Stimulated activated memory B cell treated with anti-CD40 and anti-IgM and Interleukin-4, amounts not matched to agents 10 μg/mL and 1 μg/mL and 100 μg/mL, for 72 hours (primary cell): ENCODE data around the gene SHANK2.

ENCODE experiments used
- ATAC-seq: fragments of 150-1000 bp; cut with Tn5 transposase; 2 replicates; pipeline ENCODE4 v1.10.0; 2021
- H3K27ac Mint-ChIP-seq: one replicate; pipeline ENCODE4 v1.8.0; 2022; ENCODE audit warnings: mild to moderate bottlenecking, mixed read lengths
- H3K27me3 Mint-ChIP-seq: one replicate; pipeline ENCODE4 v1.8.0; 2022; ENCODE audit warnings: mixed read lengths
- H3K36me3 Mint-ChIP-seq: one replicate; pipeline ENCODE4 v1.8.0; 2022; ENCODE audit warnings: mixed read lengths
- H3K4me1 Mint-ChIP-seq: one replicate; pipeline ENCODE4 v1.8.0; 2022; ENCODE audit warnings: mixed read lengths
- H3K4me3 Mint-ChIP-seq: one replicate; pipeline ENCODE4 v1.8.0; 2022; ENCODE audit warnings: mild to moderate bottlenecking, moderate library complexity, mixed read lengths
- H3K9me3 Mint-ChIP-seq: one replicate; pipeline ENCODE4 v1.8.0; 2022; ENCODE audit warnings: mixed read lengths

SHANK2 gene

GRCh38 chr11:71252269-71252769, at the start of gene SHANK2:
TSS of gene SHANK2 (minus strand) at chr11:71252577. CDS start at chr11:71147326, 105,251 bp downstream.
- Mint-ChIP-seq H3K4me3 (peak within 1 kb of the TSS; percentile 78), H3K27me3 (peaks cover 70% of the 10 kb centered on the region)

GRCh38 chr11:71301858-71302533, 49.6 kb upstream of the SHANK2 start:
- ATAC-seq = no peak
- Mint-ChIP-seq H3K27ac (no peak overlapping the region), H3K9me3 (no peaks in the 10 kb centered on the region), H3K27me3 (peaks cover 60% of the 10 kb centered on the region), H3K4me1 (no peaks in the 10 kb centered on the region), H3K4me3 (no peak overlapping the region), H3K36me3 (no peaks in the 10 kb centered on the region)

More at GRCh38 chr11:71252269-71252769, at the start of gene SHANK2:
- H3K9me3 Mint-ChIP-seq = peaks cover under 1% of the 10 kb centered on the region
- H3K36me3 Mint-ChIP-seq = peaks cover 2% of the 10 kb centered on the region
- H3K27ac Mint-ChIP-seq = no peak within 1 kb of the TSS
- peak; percentile 40 for ATAC-seq
- peaks cover 19% of the 10 kb centered on the region for H3K4me1 Mint-ChIP-seq

- no peaks in the 10 kb centered on the region for H3K36me3 Mint-ChIP-seq
- no peak for ATAC-seq
- H3K4me3 Mint-ChIP-seq = no peak overlapping the region
- no peaks in the 10 kb centered on the region for H3K4me1 Mint-ChIP-seq
- H3K27me3 Mint-ChIP-seq = peaks cover 67% of the 10 kb centered on the region
- no peaks in the 10 kb centered on the region for H3K9me3 Mint-ChIP-seq
- H3K27ac Mint-ChIP-seq = no peak overlapping the region
These were observed 48.9 kb upstream of the SHANK2 start for GRCh38 chr11:71301046-71301857.

GRCh38 chr11:71300187-71300586, 47.8 kb upstream of the SHANK2 start:
- Mint-ChIP-seq H3K4me1 (no peaks in the 10 kb centered on the region), H3K9me3 (peaks cover 2% of the 10 kb centered on the region), H3K4me3 (no peak overlapping the region), H3K27ac (no peak overlapping the region), H3K36me3 (no peaks in the 10 kb centered on the region), H3K27me3 (peaks cover 78% of the 10 kb centered on the region)
- no peak for ATAC-seq

DNA sequence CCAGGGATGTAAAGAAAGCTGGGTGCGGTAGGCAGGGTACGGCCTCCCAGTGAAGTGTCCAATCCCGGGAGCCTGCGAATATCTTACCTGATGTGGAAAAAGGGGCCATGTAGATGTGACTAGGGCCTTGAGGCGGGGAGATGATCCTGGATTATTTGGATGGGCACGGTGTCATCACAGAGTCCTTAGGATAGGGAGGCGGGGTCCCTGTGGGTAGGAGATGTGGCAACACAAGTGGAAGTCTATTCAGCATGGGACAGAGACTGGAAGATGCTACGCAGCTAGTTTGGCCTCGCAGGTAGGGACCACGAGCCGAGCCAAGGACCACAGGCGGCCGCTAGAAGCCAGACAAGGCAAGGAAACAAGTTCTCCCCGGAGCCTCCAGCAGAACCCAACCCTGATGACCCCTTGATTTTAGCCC, 46.4 kb upstream of the SHANK2 start:
- H3K27me3 Mint-ChIP-seq = peaks cover 91% of the 10 kb centered on the region
- no peak for ATAC-seq
- no peak overlapping the region for H3K4me3 Mint-ChIP-seq
- H3K36me3 Mint-ChIP-seq = no peaks in the 10 kb centered on the region
- H3K4me1 Mint-ChIP-seq = no peaks in the 10 kb centered on the region
- no peak overlapping the region for H3K27ac Mint-ChIP-seq
- H3K9me3 Mint-ChIP-seq = peaks cover 3% of the 10 kb centered on the region

- H3K27ac Mint-ChIP-seq = no peak overlapping the region
- no peak for ATAC-seq
- peaks cover 3% of the 10 kb centered on the region for H3K9me3 Mint-ChIP-seq
- peaks cover 95% of the 10 kb centered on the region for H3K27me3 Mint-ChIP-seq
- no peaks in the 10 kb centered on the region for H3K4me1 Mint-ChIP-seq
- H3K36me3 Mint-ChIP-seq = no peaks in the 10 kb centered on the region
- H3K4me3 Mint-ChIP-seq = no peak overlapping the region
These were observed 45.7 kb upstream of the SHANK2 start for GRCh38 chr11:71298016-71298550.

GRCh38 chr11:71294846-71295600, 42.6 kb upstream of the SHANK2 start:
- H3K9me3 Mint-ChIP-seq = peaks cover 14% of the 10 kb centered on the region
- no peak for ATAC-seq
- H3K27me3 Mint-ChIP-seq = peaks cover 95% of the 10 kb centered on the region
- H3K36me3 Mint-ChIP-seq = peaks cover 14% of the 10 kb centered on the region
- no peaks in the 10 kb centered on the region for H3K4me1 Mint-ChIP-seq
- H3K4me3 Mint-ChIP-seq = no peak overlapping the region
- H3K27ac Mint-ChIP-seq = no peak overlapping the region

DNA sequence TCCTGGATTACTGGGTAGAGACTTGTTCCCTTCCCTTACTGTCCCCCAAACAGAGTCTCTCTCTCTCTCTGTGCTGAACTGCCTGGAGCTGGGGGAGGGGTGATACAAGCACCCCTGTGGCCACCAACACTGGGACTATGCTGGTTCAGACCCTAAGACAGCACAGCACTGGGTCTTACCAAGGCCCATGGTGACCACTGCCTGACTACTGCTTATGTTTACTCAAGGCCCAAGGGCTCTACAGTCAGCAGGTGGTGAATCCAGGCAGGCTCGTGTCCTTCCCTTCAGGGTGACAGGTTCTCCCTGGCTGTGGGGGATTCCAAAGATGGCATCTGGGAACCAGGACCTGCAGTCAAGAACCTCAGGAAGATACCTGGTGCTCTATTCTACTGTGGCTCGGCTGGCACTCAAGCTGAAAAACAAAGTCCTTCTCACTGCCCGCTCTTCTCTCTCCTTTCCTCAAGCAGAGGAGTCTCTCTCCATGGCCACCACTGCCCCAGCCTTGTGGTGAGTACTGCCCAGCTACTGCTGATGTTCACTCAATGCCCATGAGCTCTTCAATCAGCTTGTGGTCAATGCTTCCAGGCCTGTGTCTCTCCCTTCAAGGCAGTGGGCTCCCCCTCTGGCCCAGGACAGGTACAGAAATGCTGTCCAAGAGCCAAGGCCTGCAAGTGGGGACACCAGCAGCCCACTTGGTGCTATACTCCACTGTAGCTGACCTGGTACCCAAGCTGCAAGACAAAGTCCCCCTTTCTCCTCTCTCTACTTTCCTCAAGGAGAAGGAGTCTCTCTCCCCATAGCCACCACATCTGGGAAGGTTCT, 41.8 kb upstream of the SHANK2 start:
- no peak overlapping the region for H3K4me3 Mint-ChIP-seq
- H3K36me3 Mint-ChIP-seq = peaks cover 22% of the 10 kb centered on the region
- no peak overlapping the region for H3K27ac Mint-ChIP-seq
- ATAC-seq = no peak
- no peaks in the 10 kb centered on the region for H3K4me1 Mint-ChIP-seq
- H3K9me3 Mint-ChIP-seq = peaks cover 22% of the 10 kb centered on the region
- H3K27me3 Mint-ChIP-seq = peaks cover 95% of the 10 kb centered on the region

- Mint-ChIP-seq H3K4me1 (no peaks in the 10 kb centered on the region), H3K36me3 (peaks cover 22% of the 10 kb centered on the region), H3K27me3 (peaks cover 57% of the 10 kb centered on the region), H3K27ac (no peak overlapping the region), H3K9me3 (peaks cover 22% of the 10 kb centered on the region), H3K4me3 (no peak overlapping the region)
- peak; percentile 34 for ATAC-seq
These were observed 34.6 kb upstream of the SHANK2 start for GRCh38 chr11:71286701-71287643.

DNA sequence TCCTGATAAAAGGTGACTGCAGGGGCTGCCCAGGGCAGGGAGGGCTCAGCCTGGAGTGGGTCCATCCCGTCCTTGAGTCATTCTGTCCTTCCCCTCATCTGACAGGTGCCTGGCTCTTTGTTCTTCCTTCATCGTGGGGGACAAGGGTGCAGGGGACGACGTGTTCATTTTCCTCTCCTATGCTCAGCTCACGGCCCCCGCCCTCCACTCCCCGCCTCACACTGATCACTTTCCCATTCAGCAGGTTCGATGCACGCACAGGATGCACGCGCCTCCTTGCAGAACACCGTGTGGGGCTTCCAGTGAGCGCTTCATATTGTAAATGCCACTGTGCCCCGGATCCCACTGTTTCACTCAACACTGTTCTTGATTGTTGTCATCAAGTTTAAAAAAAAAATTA, 32.7 kb upstream of the SHANK2 start:
- peaks cover 9% of the 10 kb centered on the region for H3K36me3 Mint-ChIP-seq
- no peak for ATAC-seq

GRCh38 chr11:71284525-71285092, 32.2 kb upstream of the SHANK2 start:
- peak; percentile 40 for ATAC-seq
- H3K4me1 Mint-ChIP-seq = no peaks in the 10 kb centered on the region
- H3K9me3 Mint-ChIP-seq = peaks cover 7% of the 10 kb centered on the region
- H3K4me3 Mint-ChIP-seq = no peak overlapping the region
- peaks cover 4% of the 10 kb centered on the region for H3K36me3 Mint-ChIP-seq
- H3K27me3 Mint-ChIP-seq = peaks cover 33% of the 10 kb centered on the region
- no peak overlapping the region for H3K27ac Mint-ChIP-seq

More for the DNA sequence above, 32.7 kb upstream of the SHANK2 start:
- Mint-ChIP-seq H3K9me3 (peaks cover 12% of the 10 kb centered on the region), H3K4me3 (no peak overlapping the region), H3K27ac (no peak overlapping the region), H3K4me1 (no peaks in the 10 kb centered on the region), H3K27me3 (peaks cover 38% of the 10 kb centered on the region)

DNA sequence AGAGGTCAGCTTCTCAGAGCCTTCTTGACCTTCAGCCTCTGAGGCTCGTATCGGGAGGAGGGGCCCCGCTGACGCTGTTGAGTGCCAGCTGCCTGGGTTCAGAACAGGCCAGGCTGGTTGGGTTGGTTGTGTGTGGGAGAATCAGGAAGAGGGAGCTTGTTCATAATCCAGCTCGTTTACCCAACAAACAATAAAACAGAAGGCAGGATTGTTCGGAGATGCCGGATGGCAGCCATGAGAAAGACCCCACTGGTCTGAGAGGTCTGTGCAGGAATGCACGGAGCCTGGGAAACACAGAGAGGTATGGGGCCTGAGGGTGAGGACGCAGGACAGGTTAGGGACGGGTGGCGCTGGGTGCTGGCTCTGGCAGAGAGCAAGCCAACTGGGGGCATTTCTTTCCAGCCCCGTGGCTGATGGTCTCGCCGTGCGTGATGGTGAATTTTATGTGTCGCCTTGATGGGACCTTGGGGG, 31.6 kb upstream of the SHANK2 start:
- Mint-ChIP-seq H3K4me1 (no peaks in the 10 kb centered on the region), H3K9me3 (peaks cover 2% of the 10 kb centered on the region), H3K36me3 (no peaks in the 10 kb centered on the region), H3K27me3 (peaks cover 27% of the 10 kb centered on the region), H3K27ac (no peak overlapping the region), H3K4me3 (no peak overlapping the region)
- no peak for ATAC-seq
